COR-L47 (cell line): ENCODE data around the gene CCNT1.

ENCODE experiments used
- DNase-seq: peaks from one replicate; lab custom pipeline; 2025; lab: John Stamatoyannopoulos, UW

Gene CCNT1

DNA sequence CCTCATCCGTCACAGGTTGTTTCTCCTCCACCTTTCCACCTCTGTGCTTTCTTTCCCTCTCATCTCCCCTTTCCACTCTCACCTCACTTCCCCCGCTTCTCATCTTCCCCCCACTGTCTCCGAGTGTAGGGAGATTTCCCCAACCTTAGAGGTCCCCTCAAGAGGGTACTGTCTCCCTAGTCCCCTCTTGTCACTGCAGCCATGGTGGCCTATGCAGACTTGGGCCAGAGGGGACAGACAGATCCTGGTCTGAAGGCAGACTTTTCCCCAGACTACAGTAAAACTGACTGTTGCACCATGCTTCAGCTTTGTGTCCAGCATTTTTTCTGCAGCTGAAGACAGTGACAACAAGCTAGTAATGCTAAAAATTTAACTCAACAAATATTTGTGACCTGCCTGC, 75.7 kb downstream of the CCNT1 start:
- DNase-seq = no peak

DNA sequence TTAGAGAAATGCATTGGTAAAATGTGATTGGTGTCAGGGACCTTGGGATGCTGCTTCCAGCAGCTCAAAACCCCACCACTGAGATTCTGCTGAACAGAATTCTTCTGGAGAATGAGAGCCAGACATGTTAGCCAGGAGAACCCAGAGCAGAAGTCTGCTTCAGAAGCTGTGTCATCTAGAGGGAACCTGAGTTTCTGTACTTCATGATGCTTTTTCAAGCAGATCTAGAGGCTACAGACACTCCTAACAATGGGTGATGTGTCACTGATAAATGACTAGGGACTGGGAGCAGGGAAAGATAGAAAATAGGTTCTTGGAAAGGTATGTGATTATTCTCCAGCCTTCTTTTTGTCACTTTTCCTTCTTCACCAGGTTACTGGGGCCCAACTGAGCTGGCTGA, 76.1 kb downstream of the CCNT1 start:
- DNase-seq = no peak
